ENCODE measurements around the gene SLC26A5. TPM values are rescaled to one million over a fixed set of nuclear protein-coding genes. Genes with fewer than 3 reads are reported as not detected.
A peak's percentile ranks its signal among the peaks of the same experiment; 100 is the strongest.

SLC26A5 gene
- total RNA-seq, 1 donor from 2014 or later: not detected

GRCh38 chr7:103462358-103462757 lies 16.4 kb upstream of the SLC26A5 start:
- no peaks in the 10 kb centered on the region for H3K27me3 ChIP-seq
- no peak overlapping the region for H3K9ac ChIP-seq
- Mint-ChIP-seq H3K36me3 (no peaks in the 10 kb centered on the region), H3K9me3 (peaks cover 6% of the 10 kb centered on the region), H3K27ac (no peak overlapping the region), H3K4me3 (no peak overlapping the region), H3K27me3 (ENCODE audit: insufficient read depth, low read depth) (no peaks in the 10 kb centered on the region), H3K4me1 (peaks cover 5% of the 10 kb centered on the region)
- H3F3A ChIP-seq (ENCODE audit: low read depth): no peaks in the 10 kb centered on the region
- TF ChIP-seq CTCF (IDR thresholded peaks at IDR 0.05): no peak
- no peak overlapping the region for H3K27ac ChIP-seq
- H3K4me1 ChIP-seq: no peaks in the 10 kb centered on the region
- no peaks in the 10 kb centered on the region for H3K79me2 ChIP-seq (ENCODE audit: low read depth)
- no peaks in the 10 kb centered on the region for H3K9me3 ChIP-seq (ENCODE audit: low read depth)
- no peak for DNase-seq (ENCODE audit: low spot score)
- H4K20me1 ChIP-seq (ENCODE audit: low read depth): no peaks in the 10 kb centered on the region
- H3K36me3 ChIP-seq: no peaks in the 10 kb centered on the region
- H2AFZ ChIP-seq (replicated peaks): no peak overlapping the region
- no peak overlapping the region for H3K4me3 ChIP-seq
- no peak overlapping the region for H3K4me2 ChIP-seq

GRCh38 chr7:103447073-103447960 lies 1.3 kb upstream of the SLC26A5 start:
- H3K9me3 Mint-ChIP-seq: peaks cover 13% of the 10 kb centered on the region
- Histone ChIP-seq H3K79me2 (ENCODE audit: low read depth) (no peaks in the 10 kb centered on the region), H2AFZ (replicated peaks) (no peak overlapping the region), H3K9me3 (ENCODE audit: low read depth) (no peaks in the 10 kb centered on the region), H3K27ac (no peak overlapping the region), H3F3A (ENCODE audit: low read depth) (peaks cover 17% of the 10 kb centered on the region), H3K4me2 (no peak overlapping the region), H3K36me3 (no peaks in the 10 kb centered on the region), H3K9ac (no peak overlapping the region), H4K20me1 (ENCODE audit: low read depth) (peaks cover 4% of the 10 kb centered on the region), H3K27me3 (peaks cover 73% of the 10 kb centered on the region), H3K4me3 (no peak overlapping the region), H3K4me1 (peaks cover 11% of the 10 kb centered on the region)
- H3K36me3 Mint-ChIP-seq: no peaks in the 10 kb centered on the region
- DNase-seq (ENCODE audit: low spot score): peak; percentile 81
- no peak overlapping the region for H3K4me3 Mint-ChIP-seq
- peak; percentile 71 for TF ChIP-seq CTCF (IDR thresholded peaks at IDR 0.05)
- TF ChIP-seq EZH2 (IDR thresholded peaks at IDR 0.05): no peak
- no peak overlapping the region for H3K27ac Mint-ChIP-seq
- peaks cover 45% of the 10 kb centered on the region for H3K27me3 Mint-ChIP-seq (ENCODE audit: insufficient read depth, low read depth)
- peaks cover 8% of the 10 kb centered on the region for H3K4me1 Mint-ChIP-seq

GRCh38 chr7:103445228-103446048 lies 569 bp downstream of the SLC26A5 start:
- Histone ChIP-seq H3K27ac (no peak overlapping the region), H3K4me2 (peak overlapping the region; percentile 81), H3K9ac (no peak overlapping the region), H3K79me2 (ENCODE audit: low read depth) (no peaks in the 10 kb centered on the region), H3K4me3 (peak overlapping the region; percentile 50), H3K36me3 (no peaks in the 10 kb centered on the region), H3K27me3 (peaks cover 92% of the 10 kb centered on the region), H3K9me3 (ENCODE audit: low read depth) (no peaks in the 10 kb centered on the region), H2AFZ (replicated peaks) (peak overlapping the region; percentile 64), H3F3A (ENCODE audit: low read depth) (peaks cover 17% of the 10 kb centered on the region), H4K20me1 (ENCODE audit: low read depth) (peaks cover 4% of the 10 kb centered on the region), H3K4me1 (peaks cover 11% of the 10 kb centered on the region)
- Mint-ChIP-seq H3K9me3 (peaks cover 3% of the 10 kb centered on the region), H3K36me3 (no peaks in the 10 kb centered on the region), H3K27ac (no peak overlapping the region), H3K4me3 (peak overlapping the region; percentile 85), H3K27me3 (ENCODE audit: insufficient read depth, low read depth) (peaks cover 46% of the 10 kb centered on the region), H3K4me1 (peaks cover 8% of the 10 kb centered on the region)
- peak; percentile 21 for DNase-seq (ENCODE audit: low spot score)
- TF ChIP-seq CTCF (IDR thresholded peaks at IDR 0.05) (no peak), EZH2 (IDR thresholded peaks at IDR 0.05) (peak; percentile 85), EZH2phosphoT487 (IDR thresholded peaks at IDR 0.05) (peak; percentile 62)

All from neural progenitor cell (in vitro differentiated cells).